HCT116 (cell line): Measurements from ENCODE around the gene SHTN1. TPM values are rescaled to one million over a fixed set of nuclear protein-coding genes. Genes with fewer than 3 reads are reported as not detected.

ENCODE experiments used
- ATAC-seq: fragments of 200-7000 bp; cut with Tn5 transposase; 2 replicates; pipeline ENCODE4 v1.9.1; 2020; ENCODE audit warnings: mild to moderate bottlenecking, moderate library complexity
- BruUV-seq: library from RNA; stranded (reverse); fragments of 400-500 nt; replicated peaks from 2 replicates; lab custom pipeline; 2021; lab: Mats Ljungman, UMichigan
- CTCF ChIA-PET: fragments of 300-600 bp; sonication (Branson Sonifier 250); formaldehyde crosslinking; loops from one replicate; lab custom pipeline; 2021; ENCODE audit warnings: antibody characterized with exemption; lab: Charles Lee
- POLR2A ChIA-PET: fragments of 300-600, 350-600 bp; sonication (Branson Sonifier 250); formaldehyde crosslinking; loops from one replicate; lab custom pipeline; 2021; ENCODE audit warnings: antibody characterized with exemption; lab: Charles Lee
- RAD21 ChIA-PET, 2 experiments: fragments of 300-600 bp; sonication (Branson Sonifier 250); formaldehyde crosslinking; loops; one replicate each; lab custom pipeline; 2023; ENCODE audit warnings: low total read pairs in 2 of 2; ENCODE audit not compliant: uncharacterized antibody in 2 of 2, unreplicated experiment in 2 of 2, low non-redundant PET in 1 of 2; lab: Charles Lee
- DNase-seq: peaks from one replicate; pipeline ENCODE4 v3.0.0-alpha.2; 2010; ENCODE audit warnings: low read depth, low spot score
- H2AFZ ChIP-seq: fragments of 200-600 bp; shearing (Covaris generic), sonication (generic); 2 replicates; pipeline ENCODE4 v1.6.1; 2017; ENCODE audit warnings: low read depth, mixed run types, mixed read lengths, antibody characterized with exemption, low read length; ENCODE audit not compliant: poor library complexity, severe bottlenecking
- H3K27ac ChIP-seq: 2 replicates; pipeline ENCODE4 v1.5.1; 2012; ENCODE audit warnings: low read depth, low read length
- H3K27me3 ChIP-seq: fragments of 200-600 bp; sonication (generic); 2 replicates; pipeline ENCODE4 v1.6.1; 2016; ENCODE audit warnings: mixed run types, low read length, mixed read lengths; ENCODE audit not compliant: insufficient read depth
- H3K36me3 ChIP-seq, 2 experiments: fragments of 200-500 bp in 1 of 2; fragments of 200-600 bp in 1 of 2; sonication (Bioruptor generic) in 1 of 2; sonication (generic) in 1 of 2; 2 replicates each; pipeline versions ENCODE4 v1.5.1 to v1.6.1; 2014 to 2016; ENCODE audit warnings: low read length in 2 of 2, inconsistent platforms in 1 of 2, mixed read lengths in 1 of 2, mixed run types in 1 of 2; ENCODE audit not compliant: insufficient read depth in 2 of 2, control insufficient read depth in 1 of 2
- H3K4me1 ChIP-seq, 2 experiments: fragments of 200-600 bp in 1 of 2; sonication (generic) in 1 of 2; 2 replicates each; pipeline versions ENCODE4 v1.5.1 to v1.6.1; 2012 to 2017; ENCODE audit warnings: low read length in 2 of 2, inconsistent platforms in 1 of 2, mild to moderate bottlenecking in 1 of 2, mixed read lengths in 1 of 2, mixed run types in 1 of 2, moderate library complexity in 1 of 2; ENCODE audit not compliant: insufficient read depth in 2 of 2, control insufficient read depth in 1 of 2
- H3K4me2 ChIP-seq: fragments of 200-600 bp; sonication (generic); 2 replicates; pipeline ENCODE4 v1.6.1; 2017; ENCODE audit warnings: mixed run types, low read length, mixed read lengths
- H3K4me3 ChIP-seq, 2 experiments: fragments of 200-600 bp in 1 of 2; sonication (generic) in 1 of 2; replicated peaks in 1 of 2; 2 replicates each; pipeline ENCODE4 v1.5.1; 2011 to 2016; ENCODE audit warnings: low read length in 2 of 2, control low read depth in 1 of 2, low read depth in 1 of 2, mild to moderate bottlenecking in 1 of 2, mixed read lengths in 1 of 2, mixed run types in 1 of 2
- H3K79me2 ChIP-seq: fragments of 200-600 bp; sonication (generic); 2 replicates; pipeline ENCODE4 v1.6.1; 2017; ENCODE audit warnings: mild to moderate bottlenecking, mixed run types, low read length, moderate library complexity, mixed read lengths; ENCODE audit not compliant: insufficient read depth
- H3K9ac ChIP-seq: fragments of 200-600 bp; sonication (generic); 2 replicates; pipeline ENCODE4 v1.6.1; 2016; ENCODE audit warnings: low read length, mixed read lengths
- H3K9me2 ChIP-seq: fragments of 200-600 bp; sonication (generic), shearing (Covaris generic); 2 replicates; pipeline ENCODE4 v1.6.1; 2017; ENCODE audit warnings: mixed run types, mild to moderate bottlenecking, moderate library complexity; ENCODE audit not compliant: insufficient read depth
- H3K9me3 ChIP-seq, 2 experiments: fragments of 200-500 bp in 1 of 2; fragments of 200-600 bp in 1 of 2; sonication (Bioruptor generic) in 1 of 2; sonication (generic) in 1 of 2; 2 replicates each; pipeline ENCODE4 v1.6.1; 2014 to 2017; ENCODE audit warnings: low read length in 2 of 2, mixed read lengths in 2 of 2, inconsistent platforms in 1 of 2, low read depth in 1 of 2, mild to moderate bottlenecking in 1 of 2, mixed run types in 1 of 2, moderate library complexity in 1 of 2; ENCODE audit not compliant: control insufficient read depth in 1 of 2, insufficient read depth in 1 of 2
- H4K20me1 ChIP-seq: fragments of 200-600 bp; sonication (generic), shearing (Covaris generic); 2 replicates; pipeline ENCODE4 v1.6.1; 2017; ENCODE audit warnings: mixed run types, mild to moderate bottlenecking, moderate library complexity; ENCODE audit not compliant: insufficient read depth
- CBX3 ChIP-seq: IDR thresholded peaks from 2 replicates; pipeline ENCODE4 v1.6.1; 2012; ENCODE audit warnings: low read depth
- CEBPB ChIP-seq: IDR thresholded peaks from 2 replicates; pipeline ENCODE4 v1.6.1; 2012; ENCODE audit warnings: low read depth
- EGR1 ChIP-seq: IDR thresholded peaks from 2 replicates; pipeline ENCODE4 v1.6.1; 2012; ENCODE audit warnings: low read depth
- ELF1 ChIP-seq: IDR thresholded peaks from 2 replicates; pipeline ENCODE4 v1.6.1; 2012; ENCODE audit warnings: low read depth, borderline replicate concordance
- EZH2 ChIP-seq: fragments of 200-600 bp; sonication (generic); IDR thresholded peaks from 2 replicates; pipeline ENCODE4 v1.6.1; 2017; ENCODE audit warnings: antibody characterized with exemption, mixed run types
- EZH2phosphoT487 ChIP-seq: fragments of 200-600 bp; IDR thresholded peaks from 2 replicates; pipeline ENCODE4 v1.6.1; 2018; ENCODE audit warnings: antibody characterized with exemption, borderline replicate concordance
- FOSL1 ChIP-seq: IDR thresholded peaks from 2 replicates; pipeline ENCODE4 v1.6.1; 2012; ENCODE audit warnings: low read depth
- JUND ChIP-seq: IDR thresholded peaks from 2 replicates; pipeline ENCODE4 v1.6.1; 2012
- POLR2AphosphoS5 ChIP-seq: IDR thresholded peaks from 2 replicates; pipeline ENCODE4 v1.6.1; 2011; ENCODE audit warnings: mild to moderate bottlenecking, low read depth, low read length, moderate library complexity
- RAD21 ChIP-seq: IDR thresholded peaks from 2 replicates; pipeline ENCODE4 v1.6.1; 2012; ENCODE audit warnings: low read depth, mild to moderate bottlenecking
- SIN3A ChIP-seq: IDR thresholded peaks from 2 replicates; pipeline ENCODE4 v1.6.1; 2012; ENCODE audit warnings: low read depth
- SP1 ChIP-seq: IDR thresholded peaks from 2 replicates; pipeline ENCODE4 v1.6.1; 2012; ENCODE audit warnings: low read depth
- SRF ChIP-seq: IDR thresholded peaks from 2 replicates; pipeline ENCODE4 v1.6.1; 2012; ENCODE audit warnings: low read depth
- TCF7L2 ChIP-seq: IDR thresholded peaks from 2 replicates; pipeline ENCODE4 v1.7.0; 2011; ENCODE audit warnings: borderline replicate concordance, inconsistent platforms; ENCODE audit not compliant: insufficient read depth, insufficient read length; ENCODE audit errors: extremely low read depth
- YY1 ChIP-seq: IDR thresholded peaks from 2 replicates; pipeline ENCODE4 v1.6.1; 2011; ENCODE audit warnings: low read length, low read depth, moderate library complexity, mild to moderate bottlenecking; ENCODE audit not compliant: insufficient replicate concordance; ENCODE audit errors: extremely low read depth
- ZFX ChIP-seq: fragments of 450-650 bp; IDR thresholded peaks from 2 replicates; pipeline ENCODE4 v1.6.1; 2017
- ZNF274 ChIP-seq: fragments of 200-500 bp; sonication (Bioruptor generic); IDR thresholded peaks from 2 replicates; pipeline ENCODE4 v1.6.1; 2014; ENCODE audit warnings: mild to moderate bottlenecking, low read depth, low read length, inconsistent platforms
- intact Hi-C: fragments of 100-400 bp; cut with micrococcal nuclease; formaldehyde crosslinking; loops from 2 replicates; pipeline ENCODE4 v1.10.0; 2022
- total RNA-seq: library from RNA; stranded (reverse); gene quantifications from one replicate; pipeline ENCODE4 v1.2.1, GENCODE V29; 2021; ENCODE audit not compliant: unreplicated experiment
- TF ChIP-seq, protein P1 (sequence below): IDR thresholded peaks from 2 replicates; pipeline ENCODE4 v1.6.1; 2012
- TF ChIP-seq, protein P2 (sequence below): IDR thresholded peaks from 2 replicates; pipeline ENCODE4 v1.6.1; 2011; ENCODE audit warnings: mild to moderate bottlenecking, low read length, moderate library complexity; ENCODE audit not compliant: insufficient replicate concordance; ENCODE audit errors: extremely low read depth
- TF ChIP-seq, protein P3 (sequence below): IDR thresholded peaks from 2 replicates; pipeline ENCODE4 v1.6.1; 2012; ENCODE audit warnings: low read depth

Gene SHTN1
- total RNA-seq, 1 experiment from 2014 or later = 64.0 TPM

DNA sequence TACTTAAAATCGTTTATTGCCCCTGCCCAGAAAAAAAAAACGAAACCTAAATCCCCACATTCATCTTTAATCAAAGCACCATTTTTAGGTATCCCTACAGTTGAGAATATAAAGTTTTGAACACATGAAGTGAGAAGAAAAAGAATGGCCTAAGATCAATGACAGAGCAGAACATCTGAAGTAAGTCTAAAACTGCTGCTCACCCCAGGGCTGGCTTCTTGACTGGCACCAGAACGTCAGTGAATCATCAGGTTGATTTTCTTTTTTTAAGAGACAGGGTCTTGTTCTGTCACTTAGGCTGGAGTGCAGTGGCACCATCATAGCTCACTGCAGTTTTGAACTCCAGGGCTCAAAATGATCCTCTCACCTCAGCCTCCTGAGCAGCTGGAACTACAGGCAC is 24.9 kb downstream of the SHTN1 start:
- ChIA-PET RAD21 (no interaction called here), CTCF (interaction anchor here (0.7 kb wide), 1 partner anchor 27 kb away, joined by 3 read pairs; no protein-coding TSS in a partner anchor), POLR2A (no interaction called here)
- ATAC-seq (no peak), DNase-seq (no peak)
- intact Hi-C loops = no loop called here
- H2AFZ ChIP-seq = no peak overlapping the region
- TF ChIP-seq, protein P1, sequence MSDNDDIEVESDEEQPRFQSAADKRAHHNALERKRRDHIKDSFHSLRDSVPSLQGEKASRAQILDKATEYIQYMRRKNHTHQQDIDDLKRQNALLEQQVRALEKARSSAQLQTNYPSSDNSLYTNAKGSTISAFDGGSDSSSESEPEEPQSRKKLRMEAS = no peak
- TF ChIP-seq EGR1 = no peak
- TF ChIP-seq RAD21 = no peak
- TF ChIP-seq FOSL1 = no peak
- TF ChIP-seq ELF1 = no peak
- TF ChIP-seq SRF = no peak
- no peak for TF ChIP-seq ZNF274
- no peak for TF ChIP-seq ZFX
- no peak for TF ChIP-seq JUND
- TF ChIP-seq, protein P2, sequence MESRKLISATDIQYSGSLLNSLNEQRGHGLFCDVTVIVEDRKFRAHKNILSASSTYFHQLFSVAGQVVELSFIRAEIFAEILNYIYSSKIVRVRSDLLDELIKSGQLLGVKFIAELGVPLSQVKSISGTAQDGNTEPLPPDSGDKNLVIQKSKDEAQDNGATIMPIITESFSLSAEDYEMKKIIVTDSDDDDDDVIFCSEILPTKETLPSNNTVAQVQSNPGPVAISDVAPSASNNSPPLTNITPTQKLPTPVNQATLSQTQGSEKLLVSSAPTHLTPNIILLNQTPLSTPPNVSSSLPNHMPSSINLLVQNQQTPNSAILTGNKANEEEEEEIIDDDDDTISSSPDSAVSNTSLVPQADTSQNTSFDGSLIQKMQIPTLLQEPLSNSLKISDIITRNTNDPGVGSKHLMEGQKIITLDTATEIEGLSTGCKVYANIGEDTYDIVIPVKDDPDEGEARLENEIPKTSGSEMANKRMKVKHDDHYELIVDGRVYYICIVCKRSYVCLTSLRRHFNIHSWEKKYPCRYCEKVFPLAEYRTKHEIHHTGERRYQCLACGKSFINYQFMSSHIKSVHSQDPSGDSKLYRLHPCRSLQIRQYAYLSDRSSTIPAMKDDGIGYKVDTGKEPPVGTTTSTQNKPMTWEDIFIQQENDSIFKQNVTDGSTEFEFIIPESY = no peak
- TF ChIP-seq TCF7L2 = no peak
- no peak for TF ChIP-seq SP1
- TF ChIP-seq EZH2phosphoT487 = no peak
- no peak for TF ChIP-seq POLR2AphosphoS5
- no peak for TF ChIP-seq CBX3
- TF ChIP-seq, protein P3, sequence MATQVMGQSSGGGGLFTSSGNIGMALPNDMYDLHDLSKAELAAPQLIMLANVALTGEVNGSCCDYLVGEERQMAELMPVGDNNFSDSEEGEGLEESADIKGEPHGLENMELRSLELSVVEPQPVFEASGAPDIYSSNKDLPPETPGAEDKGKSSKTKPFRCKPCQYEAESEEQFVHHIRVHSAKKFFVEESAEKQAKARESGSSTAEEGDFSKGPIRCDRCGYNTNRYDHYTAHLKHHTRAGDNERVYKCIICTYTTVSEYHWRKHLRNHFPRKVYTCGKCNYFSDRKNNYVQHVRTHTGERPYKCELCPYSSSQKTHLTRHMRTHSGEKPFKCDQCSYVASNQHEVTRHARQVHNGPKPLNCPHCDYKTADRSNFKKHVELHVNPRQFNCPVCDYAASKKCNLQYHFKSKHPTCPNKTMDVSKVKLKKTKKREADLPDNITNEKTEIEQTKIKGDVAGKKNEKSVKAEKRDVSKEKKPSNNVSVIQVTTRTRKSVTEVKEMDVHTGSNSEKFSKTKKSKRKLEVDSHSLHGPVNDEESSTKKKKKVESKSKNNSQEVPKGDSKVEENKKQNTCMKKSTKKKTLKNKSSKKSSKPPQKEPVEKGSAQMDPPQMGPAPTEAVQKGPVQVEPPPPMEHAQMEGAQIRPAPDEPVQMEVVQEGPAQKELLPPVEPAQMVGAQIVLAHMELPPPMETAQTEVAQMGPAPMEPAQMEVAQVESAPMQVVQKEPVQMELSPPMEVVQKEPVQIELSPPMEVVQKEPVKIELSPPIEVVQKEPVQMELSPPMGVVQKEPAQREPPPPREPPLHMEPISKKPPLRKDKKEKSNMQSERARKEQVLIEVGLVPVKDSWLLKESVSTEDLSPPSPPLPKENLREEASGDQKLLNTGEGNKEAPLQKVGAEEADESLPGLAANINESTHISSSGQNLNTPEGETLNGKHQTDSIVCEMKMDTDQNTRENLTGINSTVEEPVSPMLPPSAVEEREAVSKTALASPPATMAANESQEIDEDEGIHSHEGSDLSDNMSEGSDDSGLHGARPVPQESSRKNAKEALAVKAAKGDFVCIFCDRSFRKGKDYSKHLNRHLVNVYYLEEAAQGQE = no peak
- no peak for TF ChIP-seq CEBPB
- no peak for TF ChIP-seq SIN3A
- TF ChIP-seq YY1 = no peak
- TF ChIP-seq EZH2 = no peak
- peaks cover 2 to 12% of the 10 kb centered on the region in 2 experiments; a peak in 2 of 4 replicates for H3K36me3 ChIP-seq
- peaks cover 0 to 2% of the 10 kb centered on the region in 2 experiments; a peak in 2 of 4 replicates for H3K4me1 ChIP-seq
- no peaks in the 10 kb centered on the region for H3K27me3 ChIP-seq
- no peak overlapping the region for H3K27ac ChIP-seq
- H4K20me1 ChIP-seq = peaks cover 15% of the 10 kb centered on the region; the same call in 1 of the 2 replicates
- no peak overlapping the region for H3K9ac ChIP-seq
- H3K4me2 ChIP-seq = no peak overlapping the region
- no peaks in the 10 kb centered on the region for H3K9me2 ChIP-seq
- no peak overlapping the region for H3K4me3 ChIP-seq
- BruUV-seq = no TSS peak
- peaks cover 65% of the 10 kb centered on the region for H3K79me2 ChIP-seq
- no peaks in the 10 kb centered on the region for H3K9me3 ChIP-seq
